ENCODE data around the gene HRK.

DNA sequence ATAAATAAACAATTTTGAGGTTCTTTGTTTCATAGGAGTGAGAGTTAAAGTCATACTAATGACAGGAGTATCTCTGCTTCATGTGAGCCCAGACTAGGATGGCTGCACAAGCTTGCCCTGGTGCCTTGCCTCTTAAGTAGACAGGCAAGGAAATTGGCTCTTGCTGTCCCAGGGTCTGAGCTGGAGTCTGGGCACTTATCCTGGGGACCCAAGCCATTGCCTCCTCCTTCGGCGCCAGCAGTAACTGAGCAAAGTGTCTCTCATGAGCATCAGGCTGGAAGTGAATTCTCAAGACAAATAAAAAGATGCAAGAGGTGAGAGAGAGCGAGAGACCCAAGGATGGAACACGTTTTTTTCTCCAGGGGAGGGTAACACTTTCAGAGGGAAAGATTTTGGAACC lies 22.6 kb upstream of the HRK start:
- TF ChIP-seq CTCF (conservative IDR thresholded peaks at IDR 0.05; ENCODE audit: low read depth, low read length) (no peak), EZH2phosphoT487 (IDR thresholded peaks at IDR 0.05; ENCODE audit: borderline replicate concordance, low read length) (no peak), EZH2 (IDR thresholded peaks at IDR 0.05; ENCODE audit: low read length, unreplicated experiment) (no peak)

Measured in PC-3 (cell line).